ENCODE results near the gene GCC1. TPM values are rescaled to one million over a fixed set of nuclear protein-coding genes. Genes with fewer than 3 reads are reported as not detected.

The GCC1 gene
- total and polyA plus RNA-seq, 4 donors: 5.5 to 13.6 (median 10.2) TPM

GRCh38 chr7:127539116-127539515 is 46.3 kb downstream of the GCC1 start:
- Histone ChIP-seq H3K9me3 (ENCODE audit: control insufficient read depth, low read length) (no peaks in the 10 kb centered on the region), H3K36me3 (ENCODE audit: control insufficient read depth in 1 of 2, insufficient read depth in 2 of 2, low read length in 1 of 2) (no peaks in the 10 kb centered on the region), H3K27me3 (ENCODE audit: control insufficient read depth in 1 of 2, insufficient read depth in 2 of 2, low read length in 1 of 2) (no peaks in the 10 kb centered on the region), H3K4me3 (ENCODE audit: low read length in 2 of 2) (no peak overlapping the region), H3K4me1 (ENCODE audit: control insufficient read depth in 1 of 2, insufficient read depth in 2 of 2, low read length in 2 of 2) (no peaks in the 10 kb centered on the region), H3K27ac (ENCODE audit: low read depth in 1 of 2, low read length in 2 of 2) (no peak overlapping the region)
- 84 to 85% methylated on average over 9 of the region's 9 CpGs for WGBS, 2 donors
- intact Hi-C loops (cut with DNase I): no loop called here
- DNase-seq (no peak), ATAC-seq (ENCODE audit: low FRiP score) (no peak)

GRCh38 chr7:127536741-127537140 is 48.7 kb downstream of the GCC1 start:
- Histone ChIP-seq H3K36me3 (ENCODE audit: control insufficient read depth in 1 of 2, insufficient read depth in 2 of 2, low read length in 1 of 2) (no peaks in the 10 kb centered on the region), H3K27me3 (ENCODE audit: control insufficient read depth in 1 of 2, insufficient read depth in 2 of 2, low read length in 1 of 2) (no peaks in the 10 kb centered on the region), H3K9me3 (ENCODE audit: control insufficient read depth, low read length) (no peaks in the 10 kb centered on the region), H3K27ac (ENCODE audit: low read depth in 1 of 2, low read length in 2 of 2) (no peak overlapping the region), H3K4me3 (ENCODE audit: low read length in 2 of 2) (no peak overlapping the region), H3K4me1 (ENCODE audit: control insufficient read depth in 1 of 2, insufficient read depth in 2 of 2, low read length in 2 of 2) (no peaks in the 10 kb centered on the region)
- 4% methylated on average over 16 of the region's 16 CpGs for WGBS, 2 donors
- DNase-seq (no peak), ATAC-seq (ENCODE audit: low FRiP score) (no peak)
- intact Hi-C loops (cut with DNase I): no loop called here

- 50 to 58% methylated on average over 2 of the region's 2 CpGs for WGBS, 2 donors
- H3K27me3 ChIP-seq (ENCODE audit: control insufficient read depth in 1 of 2, insufficient read depth in 2 of 2, low read length in 1 of 2): no peaks in the 10 kb centered on the region
- ATAC-seq (ENCODE audit: low FRiP score) (no peak), DNase-seq (no peak)
- no peaks in the 10 kb centered on the region for H3K36me3 ChIP-seq (ENCODE audit: control insufficient read depth in 1 of 2, insufficient read depth in 2 of 2, low read length in 1 of 2)
- H3K9me3 ChIP-seq (ENCODE audit: control insufficient read depth, low read length): no peaks in the 10 kb centered on the region
- no peak overlapping the region for H3K27ac ChIP-seq (ENCODE audit: low read depth in 1 of 2, low read length in 2 of 2)
- no peaks in the 10 kb centered on the region for H3K4me1 ChIP-seq (ENCODE audit: control insufficient read depth in 1 of 2, insufficient read depth in 2 of 2, low read length in 2 of 2)
- intact Hi-C loops (cut with DNase I): no loop called here
- H3K4me3 ChIP-seq (ENCODE audit: low read length in 2 of 2): no peak overlapping the region
Observed at GRCh38 chr7:127536394-127536691, 49.1 kb downstream of the GCC1 start.

GRCh38 chr7:127535546-127536393 is 49.6 kb downstream of the GCC1 start:
- WGBS, 2 donors: 86 to 87% methylated on average over 11 of the region's 11 CpGs
- H3K36me3 ChIP-seq (ENCODE audit: control insufficient read depth in 1 of 2, insufficient read depth in 2 of 2, low read length in 1 of 2): no peaks in the 10 kb centered on the region
- DNase-seq: no peak
- intact Hi-C loops (cut with DNase I): no loop called here
- H3K4me1 ChIP-seq (ENCODE audit: control insufficient read depth in 1 of 2, insufficient read depth in 2 of 2, low read length in 2 of 2): no peaks in the 10 kb centered on the region
- ATAC-seq (ENCODE audit: low FRiP score): no peak
- H3K27me3 ChIP-seq (ENCODE audit: control insufficient read depth in 1 of 2, insufficient read depth in 2 of 2, low read length in 1 of 2): no peaks in the 10 kb centered on the region
- no peak overlapping the region for H3K4me3 ChIP-seq (ENCODE audit: low read length in 2 of 2)
- H3K27ac ChIP-seq (ENCODE audit: low read depth in 1 of 2, low read length in 2 of 2): no peak overlapping the region
- H3K9me3 ChIP-seq (ENCODE audit: control insufficient read depth, low read length): no peaks in the 10 kb centered on the region

- Histone ChIP-seq H3K4me1 (ENCODE audit: control insufficient read depth in 1 of 2, insufficient read depth in 2 of 2, low read length in 2 of 2) (no peaks in the 10 kb centered on the region), H3K27ac (ENCODE audit: low read depth in 1 of 2, low read length in 2 of 2) (no peak overlapping the region), H3K9me3 (ENCODE audit: control insufficient read depth, low read length) (no peaks in the 10 kb centered on the region), H3K4me3 (ENCODE audit: low read length in 2 of 2) (no peak overlapping the region), H3K36me3 (ENCODE audit: control insufficient read depth in 1 of 2, insufficient read depth in 2 of 2, low read length in 1 of 2) (no peaks in the 10 kb centered on the region), H3K27me3 (ENCODE audit: control insufficient read depth in 1 of 2, insufficient read depth in 2 of 2, low read length in 1 of 2) (no peaks in the 10 kb centered on the region)
- ATAC-seq (ENCODE audit: low FRiP score) (no peak), DNase-seq (no peak)
- intact Hi-C loops (cut with DNase I): no loop called here
- 16 to 30% methylated on average over 5 of the region's 5 CpGs for WGBS, 2 donors
Observed at GRCh38 chr7:127534636-127535035, 50.8 kb downstream of the GCC1 start.

DNA sequence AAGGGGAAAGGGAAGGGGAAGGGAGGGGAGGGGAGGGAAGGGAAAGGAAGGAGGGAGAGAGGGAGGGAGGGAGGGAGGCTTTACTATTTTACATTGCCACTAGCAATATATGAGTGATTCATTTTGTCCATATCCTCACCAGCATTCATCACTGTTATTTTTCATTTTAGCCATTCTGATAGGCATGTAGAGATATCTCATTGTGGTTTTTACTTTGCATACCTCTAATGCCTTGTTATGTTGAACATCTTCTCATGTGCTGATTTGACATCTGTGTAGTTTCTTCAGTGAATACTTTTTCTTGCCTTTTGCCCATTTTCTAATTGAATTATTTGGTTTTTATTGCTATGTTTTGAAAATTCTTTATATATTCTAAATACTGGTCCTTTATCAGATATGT is 52.7 kb downstream of the GCC1 start:
- intact Hi-C loops (cut with DNase I): no loop called here
- H3K4me3 ChIP-seq (ENCODE audit: low read length in 2 of 2): no peak overlapping the region
- H3K9me3 ChIP-seq (ENCODE audit: control insufficient read depth, low read length): no peaks in the 10 kb centered on the region
- no peaks in the 10 kb centered on the region for H3K4me1 ChIP-seq (ENCODE audit: control insufficient read depth in 1 of 2, insufficient read depth in 2 of 2, low read length in 2 of 2)
- H3K27ac ChIP-seq (ENCODE audit: low read depth in 1 of 2, low read length in 2 of 2): no peak overlapping the region
- H3K27me3 ChIP-seq (ENCODE audit: control insufficient read depth in 1 of 2, insufficient read depth in 2 of 2, low read length in 1 of 2): no peaks in the 10 kb centered on the region
- DNase-seq (no peak), ATAC-seq (ENCODE audit: low FRiP score) (no peak)
- H3K36me3 ChIP-seq (ENCODE audit: control insufficient read depth in 1 of 2, insufficient read depth in 2 of 2, low read length in 1 of 2): no peaks in the 10 kb centered on the region

DNA sequence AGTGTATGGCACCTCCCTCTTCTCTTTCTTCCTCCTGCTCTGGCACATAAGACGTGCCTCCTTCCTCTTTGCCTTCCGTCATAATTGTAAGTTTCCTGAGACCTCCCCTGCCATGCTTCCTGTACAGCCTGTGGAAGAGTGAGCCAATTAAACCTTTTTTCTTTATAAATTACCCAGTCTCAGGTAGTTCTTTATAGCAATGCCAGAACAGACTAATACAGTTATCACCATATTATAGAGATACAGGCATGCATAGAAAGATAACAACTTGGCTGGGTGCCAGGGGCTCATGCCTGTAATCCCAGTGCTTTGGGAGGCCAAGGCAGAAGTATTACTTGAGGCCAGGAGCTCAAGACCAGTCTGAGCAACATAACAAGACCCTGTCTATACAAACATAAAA is 53.2 kb downstream of the GCC1 start:
- WGBS, 2 donors: 55 to 71% methylated on average over 2 of the region's 2 CpGs

More for the DNA sequence above, 53.2 kb downstream of the GCC1 start:
- H3K27me3 ChIP-seq (ENCODE audit: control insufficient read depth in 1 of 2, insufficient read depth in 2 of 2, low read length in 1 of 2): no peaks in the 10 kb centered on the region
- no peaks in the 10 kb centered on the region for H3K36me3 ChIP-seq (ENCODE audit: control insufficient read depth in 1 of 2, insufficient read depth in 2 of 2, low read length in 1 of 2)
- H3K9me3 ChIP-seq (ENCODE audit: control insufficient read depth, low read length): peaks cover 1% of the 10 kb centered on the region
- intact Hi-C loops (cut with DNase I): no loop called here
- DNase-seq (no peak), ATAC-seq (ENCODE audit: low FRiP score) (no peak)
- no peak overlapping the region for H3K4me3 ChIP-seq (ENCODE audit: low read length in 2 of 2)
- H3K4me1 ChIP-seq (ENCODE audit: control insufficient read depth in 1 of 2, insufficient read depth in 2 of 2, low read length in 2 of 2): no peaks in the 10 kb centered on the region
- H3K27ac ChIP-seq (ENCODE audit: low read depth in 1 of 2, low read length in 2 of 2): no peak overlapping the region

Other genes starting within 250 kb of the GCC1 start
- gene ZNF800, start 192.9 kb downstream of the GCC1 start, total RNA-seq: 10 to 100 TPM; 39.5 to 46.8 TPM
- 1 to 10 TPM; 3.4 to 8.1 TPM for gene ZNF800, start 192.9 kb downstream of the GCC1 start, polyA plus RNA-seq
- 10 to 100 TPM; 91.6 to 92.9 TPM for gene ARF5, start 2.8 kb upstream of the GCC1 start, total RNA-seq
- 100 to 1,000 TPM; 158 to 171 TPM for gene ARF5, start 2.8 kb upstream of the GCC1 start, polyA plus RNA-seq
- gene FSCN3, start 8.1 kb upstream of the GCC1 start, total RNA-seq: 1 to 10 TPM; 1.0 to 1.6 TPM
- not detected for gene FSCN3, start 8.1 kb upstream of the GCC1 start, polyA plus RNA-seq
- gene PAX4, start 32.5 kb upstream of the GCC1 start, total RNA-seq: not detected
- not detected for gene PAX4, start 32.5 kb upstream of the GCC1 start, polyA plus RNA-seq
- gene SND1, start 66.6 kb upstream of the GCC1 start, total RNA-seq: 100 to 1,000 TPM; 136 to 150 TPM
- gene SND1, start 66.6 kb upstream of the GCC1 start, polyA plus RNA-seq: 10 to 100 TPM; 50.3 to 73.2 TPM